ENCODE data around the gene EME1.

- TF ChIP-seq CTCF (IDR thresholded peaks at IDR 0.05; ENCODE audit: low read length) (no peak), EZH2 (optimal IDR thresholded peaks at IDR 0.05; ENCODE audit: low read depth, low read length) (no peak)
These were observed 8.9 kb downstream of the EME1 start for GRCh38 chr17:50381920-50382319.
